HG02623 (cell line): ENCODE measurements around the gene ZNF789.
A peak's percentile ranks its signal among the peaks of the same experiment; 100 is the strongest.
"Not testable (repeated sequence)": the region's sequence is repeated elsewhere in the genome, so short reads cannot be mapped to it uniquely, and the experiment has no call there.

Experiments used
- ATAC-seq: cut with Tn5 transposase; IDR thresholded peaks from one replicate; pipeline ENCODE4 v1.9.1; 2021; ENCODE audit warnings: moderate library complexity; ENCODE audit not compliant: unreplicated experiment

Gene ZNF789

GRCh38 chr7:99501236-99501635 is 28.5 kb downstream of the ZNF789 start:
- not testable (repeated sequence) for ATAC-seq

GRCh38 chr7:99504281-99504602 is 31.6 kb downstream of the ZNF789 start:
- no peak for ATAC-seq

GRCh38 chr7:99504603-99505323 is 32.1 kb downstream of the ZNF789 start, which contains the start of gene ZKSCAN5:
Gene ZKSCAN5 (plus strand): TSS chr7:99504662. CDS start chr7:99506045, 1,383 bp downstream.
- peak; percentile 74 for ATAC-seq

GRCh38 chr7:99505324-99505662 is 32.6 kb downstream of the ZNF789 start:
- ATAC-seq, result peak; percentile 3

- ATAC-seq, result no peak
These were observed 41.4 kb downstream of the ZNF789 start for GRCh38 chr7:99514050-99514449.

GRCh38 chr7:99521399-99521798 is 48.7 kb downstream of the ZNF789 start:
- ATAC-seq, result no peak

GRCh38 chr7:99525713-99526440 is 53.2 kb downstream of the ZNF789 start:
- no peak for ATAC-seq

- no peak for ATAC-seq
These were observed 58.7 kb downstream of the ZNF789 start for GRCh38 chr7:99531354-99531765.

- ATAC-seq, result no peak
These were observed 63.0 kb downstream of the ZNF789 start for GRCh38 chr7:99535667-99536066.
